Brain microvascular endothelial cell (primary cell): ENCODE results near the gene LDLRAP1.

ENCODE experiments used
- DNase-seq: peaks from one replicate; pipeline ENCODE4 v3.0.0-alpha.2; 2020
- H3K27ac ChIP-seq: fragments of 250-450 bp; sonication (Bioruptor Pico); 2 replicates; pipeline ENCODE4 v1.5.1; 2020; ENCODE audit warnings: mild to moderate bottlenecking, moderate library complexity
- H3K27me3 ChIP-seq: fragments of 250-450 bp; sonication (Bioruptor Pico); replicated peaks from 2 replicates; pipeline ENCODE4 v1.5.1; 2020; ENCODE audit warnings: mild to moderate bottlenecking
- H3K36me3 ChIP-seq: fragments of 250-450 bp; sonication (Bioruptor Pico); replicated peaks from 2 replicates; pipeline ENCODE4 v1.5.1; 2020; ENCODE audit warnings: mild to moderate bottlenecking
- H3K4me3 ChIP-seq: 2 replicates; pipeline ENCODE4 v1.5.1; 2011; ENCODE audit warnings: low read depth, mild to moderate bottlenecking, control low read depth, low read length, moderate library complexity
- CTCF ChIP-seq: IDR thresholded peaks from 2 replicates; pipeline ENCODE4 v1.5.1; 2011; ENCODE audit warnings: low read depth, mild to moderate bottlenecking, moderate library complexity, low read length, control low read depth, inconsistent platforms; ENCODE audit errors: missing control alignments
- in situ Hi-C: cut with HindIII; loops from 2 replicates; pipeline ENCODE4 v1.10.0; 2017; ENCODE audit warnings: low sequenced_read_pairs, low pct_ligation_motif_present

Gene LDLRAP1

GRCh38 chr1:25559031-25559430, 15.6 kb downstream of the LDLRAP1 start:
- Histone ChIP-seq H3K4me3 (no peak overlapping the region), H3K36me3 (peaks cover 6% of the 10 kb centered on the region), H3K27me3 (no peaks in the 10 kb centered on the region), H3K27ac (no peak overlapping the region)
- no peak for TF ChIP-seq CTCF
- in situ Hi-C loops, result no loop called here
- DNase-seq, result no peak

GRCh38 chr1:25560001-25560400, 16.6 kb downstream of the LDLRAP1 start:
- no peak for DNase-seq
- Histone ChIP-seq H3K27me3 (no peaks in the 10 kb centered on the region), H3K36me3 (peaks cover 6% of the 10 kb centered on the region), H3K27ac (no peak overlapping the region), H3K4me3 (no peak overlapping the region)
- TF ChIP-seq CTCF, result no peak
- in situ Hi-C loops, result no loop called here

GRCh38 chr1:25560788-25561187, 17.4 kb downstream of the LDLRAP1 start:
- DNase-seq, result no peak
- H3K27ac ChIP-seq, result no peak overlapping the region
- in situ Hi-C loops, result no loop called here
- H3K36me3 ChIP-seq, result peaks cover 6% of the 10 kb centered on the region
- H3K4me3 ChIP-seq, result no peak overlapping the region
- TF ChIP-seq CTCF, result no peak
- H3K27me3 ChIP-seq, result no peaks in the 10 kb centered on the region

- Histone ChIP-seq H3K4me3 (no peak overlapping the region), H3K27ac (no peak overlapping the region), H3K36me3 (peaks cover 6% of the 10 kb centered on the region), H3K27me3 (no peaks in the 10 kb centered on the region)
- no peak for DNase-seq
- TF ChIP-seq CTCF, result no peak
- in situ Hi-C loops, result no loop called here
Observed at GRCh38 chr1:25561421-25562100, 18.2 kb downstream of the LDLRAP1 start.

- no peak overlapping the region for H3K4me3 ChIP-seq
- H3K36me3 ChIP-seq, result peaks cover 6% of the 10 kb centered on the region
- no peak for TF ChIP-seq CTCF
- in situ Hi-C loops, result no loop called here
- no peaks in the 10 kb centered on the region for H3K27me3 ChIP-seq
- no peak overlapping the region for H3K27ac ChIP-seq
- DNase-seq, result no peak
Observed at GRCh38 chr1:25562101-25562927, 18.9 kb downstream of the LDLRAP1 start.
